ENCODE data around the gene THAP4.
A peak's percentile ranks its signal among the peaks of the same experiment; 100 is the strongest.

THAP4 gene

DNA sequence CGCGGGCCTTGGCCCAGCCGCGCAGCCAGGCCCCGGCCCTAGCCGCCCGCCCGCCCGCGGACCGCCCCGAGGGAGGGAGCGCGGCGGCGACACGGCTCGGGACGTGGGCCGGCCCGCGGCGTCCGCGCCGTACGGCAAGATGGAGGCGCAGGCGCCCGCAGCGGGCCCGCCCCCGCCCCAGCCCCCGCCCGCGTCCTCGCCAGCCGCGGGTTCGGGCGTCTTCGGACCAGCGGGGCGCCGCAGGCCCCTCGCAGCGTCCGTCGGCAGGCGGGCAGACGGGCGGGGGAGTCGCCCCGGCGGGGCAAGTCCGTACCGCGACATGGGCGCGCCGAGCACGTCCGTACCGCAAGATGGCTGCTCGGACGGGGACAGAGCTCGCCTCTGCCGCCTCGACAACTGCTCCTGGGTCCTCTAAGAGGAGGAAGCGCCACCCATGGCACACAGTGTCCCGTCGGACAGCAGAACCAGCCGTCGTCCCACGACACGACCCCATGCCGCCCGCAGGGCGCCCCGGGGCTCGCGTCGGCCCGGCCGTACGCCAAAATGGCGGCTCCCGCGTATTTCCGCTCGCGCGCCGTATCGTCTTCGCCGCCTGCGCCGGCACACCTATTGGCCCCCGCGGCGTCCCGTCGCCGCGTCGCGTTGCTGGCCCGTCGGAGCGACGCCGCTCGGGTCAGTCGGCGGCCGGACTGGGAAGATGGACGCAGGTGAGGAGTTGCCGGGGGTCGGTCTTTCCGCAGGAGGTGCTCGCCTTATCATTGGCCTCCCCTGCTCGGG is at the start of gene THAP4, which contains the start of gene ATG4B:
Gene THAP4, minus strand, starts transcription at position 141 of the 777 bp plus-strand sequence. CDS start 141 bp downstream, outside the sequence.
Gene ATG4B, plus strand, starts transcription at position 676 of the 777 bp plus-strand sequence. Its CDS starts 22 bp downstream, at position 698.
- ATAC-seq (replicated peaks; ENCODE audit: extremely low read depth, poor library complexity, severe bottlenecking) (peak; percentile 67), DNase-seq (ENCODE audit: low spot score in 2 of 2) (peak; percentile 59 to 73)
- Mint-ChIP-seq H3K36me3 (ENCODE audit: insufficient read depth) (peaks cover 15% of the 10 kb centered on the region), H3K4me1 (peaks cover 49% of the 10 kb centered on the region), H3K27ac (ENCODE audit: low read depth) (peak within 1 kb of the TSS; percentile 84), H3K9me3 (no peaks in the 10 kb centered on the region), H3K27me3 (no peaks in the 10 kb centered on the region), H3K4me3 (peak within 1 kb of the TSS; percentile 81)

GRCh38 chr2:241686324-241686649 is 49.3 kb upstream of the THAP4 start:
- Mint-ChIP-seq H3K9me3 (no peaks in the 10 kb centered on the region), H3K4me3 (peak overlapping the region; percentile 87), H3K4me1 (peaks cover 34% of the 10 kb centered on the region), H3K27ac (ENCODE audit: low read depth) (peak overlapping the region; percentile 89), H3K36me3 (ENCODE audit: insufficient read depth) (peaks cover 11% of the 10 kb centered on the region), H3K27me3 (no peaks in the 10 kb centered on the region)
- DNase-seq (ENCODE audit: low spot score in 2 of 2) (no peak), ATAC-seq (replicated peaks; ENCODE audit: extremely low read depth, poor library complexity, severe bottlenecking) (peak; percentile 1)

GRCh38 chr2:241680827-241681599 is 44.1 kb upstream of the THAP4 start:
- H3K9me3 Mint-ChIP-seq = no peaks in the 10 kb centered on the region
- DNase-seq (ENCODE audit: low spot score in 2 of 2) (no peak), ATAC-seq (replicated peaks; ENCODE audit: extremely low read depth, poor library complexity, severe bottlenecking) (no peak)
- no peak overlapping the region for H3K4me3 Mint-ChIP-seq
- peaks cover 12% of the 10 kb centered on the region for H3K36me3 Mint-ChIP-seq (ENCODE audit: insufficient read depth)
- no peaks in the 10 kb centered on the region for H3K27me3 Mint-ChIP-seq
- H3K27ac Mint-ChIP-seq (ENCODE audit: low read depth) = no peak overlapping the region
- peaks cover 11% of the 10 kb centered on the region for H3K4me1 Mint-ChIP-seq

- H3K27ac Mint-ChIP-seq (ENCODE audit: low read depth) = no peak overlapping the region
- no peak overlapping the region for H3K4me3 Mint-ChIP-seq
- ATAC-seq (replicated peaks; ENCODE audit: extremely low read depth, poor library complexity, severe bottlenecking) (no peak), DNase-seq (ENCODE audit: low spot score in 2 of 2) (no peak)
- H3K4me1 Mint-ChIP-seq = peaks cover 8% of the 10 kb centered on the region
- peaks cover 15% of the 10 kb centered on the region for H3K36me3 Mint-ChIP-seq (ENCODE audit: insufficient read depth)
- H3K27me3 Mint-ChIP-seq = no peaks in the 10 kb centered on the region
- no peaks in the 10 kb centered on the region for H3K9me3 Mint-ChIP-seq
Measured at GRCh38 chr2:241680044-241680443, 43.1 kb upstream of the THAP4 start.

GRCh38 chr2:241678784-241679540 is 42.0 kb upstream of the THAP4 start:
- no peak for ATAC-seq (replicated peaks; ENCODE audit: extremely low read depth, poor library complexity, severe bottlenecking)
- Mint-ChIP-seq H3K27me3 (no peaks in the 10 kb centered on the region), H3K4me1 (no peaks in the 10 kb centered on the region), H3K9me3 (no peaks in the 10 kb centered on the region), H3K36me3 (ENCODE audit: insufficient read depth) (peaks cover 15% of the 10 kb centered on the region), H3K4me3 (no peak overlapping the region), H3K27ac (ENCODE audit: low read depth) (no peak overlapping the region)
- no peak for DNase-seq (ENCODE audit: low spot score in 2 of 2)

- DNase-seq (ENCODE audit: low spot score in 2 of 2) (no peak), ATAC-seq (replicated peaks; ENCODE audit: extremely low read depth, poor library complexity, severe bottlenecking) (no peak)
- Mint-ChIP-seq H3K9me3 (no peaks in the 10 kb centered on the region), H3K4me1 (no peaks in the 10 kb centered on the region), H3K4me3 (no peak overlapping the region), H3K27me3 (no peaks in the 10 kb centered on the region), H3K36me3 (ENCODE audit: insufficient read depth) (peaks cover 15% of the 10 kb centered on the region), H3K27ac (ENCODE audit: low read depth) (no peak overlapping the region)
Measured at GRCh38 chr2:241678307-241678706, 41.3 kb upstream of the THAP4 start.

- Mint-ChIP-seq H3K36me3 (ENCODE audit: insufficient read depth) (peaks cover 16% of the 10 kb centered on the region), H3K27ac (ENCODE audit: low read depth) (no peak overlapping the region), H3K4me1 (no peaks in the 10 kb centered on the region), H3K9me3 (no peaks in the 10 kb centered on the region), H3K27me3 (no peaks in the 10 kb centered on the region), H3K4me3 (no peak overlapping the region)
- no peak for ATAC-seq (replicated peaks; ENCODE audit: extremely low read depth, poor library complexity, severe bottlenecking)
- no peak for DNase-seq (ENCODE audit: low spot score in 2 of 2)
Measured at GRCh38 chr2:241677392-241677791, 40.4 kb upstream of the THAP4 start.

GRCh38 chr2:241676665-241677064 is 39.7 kb upstream of the THAP4 start:
- DNase-seq (ENCODE audit: low spot score in 2 of 2) = no peak
- no peak for ATAC-seq (replicated peaks; ENCODE audit: extremely low read depth, poor library complexity, severe bottlenecking)
- H3K36me3 Mint-ChIP-seq (ENCODE audit: insufficient read depth) = peaks cover 16% of the 10 kb centered on the region
- H3K27ac Mint-ChIP-seq (ENCODE audit: low read depth) = no peak overlapping the region
- H3K4me3 Mint-ChIP-seq = no peak overlapping the region
- no peaks in the 10 kb centered on the region for H3K27me3 Mint-ChIP-seq
- no peaks in the 10 kb centered on the region for H3K4me1 Mint-ChIP-seq
- H3K9me3 Mint-ChIP-seq = no peaks in the 10 kb centered on the region

DNA sequence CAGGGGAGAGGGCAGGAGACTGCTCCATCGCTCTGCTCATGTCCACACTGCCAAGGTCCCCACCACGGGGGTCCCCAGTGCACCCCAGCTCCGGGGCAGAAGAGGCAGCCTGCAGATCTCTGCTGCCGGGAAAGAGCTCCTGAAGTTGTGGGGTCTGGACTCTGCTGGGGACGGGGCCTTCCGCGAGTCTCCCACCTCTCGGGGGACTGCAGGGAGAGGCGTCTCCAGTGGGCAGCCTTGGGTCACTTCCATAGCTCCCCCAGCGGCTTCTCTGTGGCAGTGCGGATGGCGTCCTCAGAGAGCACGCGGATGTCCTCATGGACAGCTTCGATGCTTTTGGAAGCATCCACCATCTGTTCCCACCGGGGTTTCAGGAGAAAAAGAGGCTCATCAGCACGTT is 38.9 kb upstream of the THAP4 start:
- H3K27me3 Mint-ChIP-seq = no peaks in the 10 kb centered on the region
- no peaks in the 10 kb centered on the region for H3K9me3 Mint-ChIP-seq
- H3K36me3 Mint-ChIP-seq (ENCODE audit: insufficient read depth) = peaks cover 19% of the 10 kb centered on the region
- ATAC-seq (replicated peaks; ENCODE audit: extremely low read depth, poor library complexity, severe bottlenecking) (no peak), DNase-seq (ENCODE audit: low spot score in 2 of 2) (no peak)
- no peaks in the 10 kb centered on the region for H3K4me1 Mint-ChIP-seq
- no peak overlapping the region for H3K4me3 Mint-ChIP-seq
- no peak overlapping the region for H3K27ac Mint-ChIP-seq (ENCODE audit: low read depth)

DNA sequence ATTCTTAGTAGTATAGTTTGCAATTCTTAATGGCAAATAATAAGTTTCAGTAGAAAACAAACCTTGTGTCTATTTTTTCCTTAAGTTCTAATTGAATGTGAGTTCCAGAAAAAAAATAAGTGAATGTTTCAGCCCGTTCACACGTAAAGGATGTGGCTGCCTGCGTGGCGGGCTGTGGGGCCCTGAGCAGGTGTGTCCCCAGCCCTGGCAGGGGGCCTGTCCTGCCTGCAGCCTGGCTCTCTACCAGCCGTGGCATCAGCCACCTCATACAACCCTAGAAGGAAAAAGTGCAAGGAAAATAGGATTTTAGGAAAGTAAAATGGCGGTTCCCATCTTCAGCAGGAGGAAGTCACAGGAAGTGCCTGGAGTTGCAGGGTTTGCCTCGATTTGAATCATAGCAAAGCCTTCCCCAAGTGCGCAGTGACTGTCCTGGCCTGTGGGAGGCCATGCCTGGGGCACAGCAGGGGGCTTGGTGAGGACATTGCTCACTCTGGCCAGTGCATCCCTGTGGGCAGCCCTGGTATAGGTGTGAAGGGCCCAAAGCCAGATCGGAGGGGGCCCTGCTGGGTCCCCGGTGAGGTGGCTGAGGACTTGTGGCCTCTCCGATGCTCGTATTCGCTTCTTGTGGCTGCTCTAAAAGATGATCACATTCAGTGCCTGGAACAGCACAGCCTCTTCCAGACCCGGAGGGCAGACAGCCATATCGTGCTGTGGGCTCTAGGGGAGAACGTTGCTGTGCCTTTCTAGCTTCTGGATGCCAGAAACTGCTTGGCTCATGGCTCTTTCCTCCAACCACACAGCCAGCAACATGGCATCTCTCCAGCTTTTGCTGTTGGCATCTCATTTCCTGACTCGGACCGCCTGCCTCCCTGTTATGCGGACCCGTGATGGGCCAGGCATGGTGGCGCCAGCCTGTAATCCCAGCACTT is 37.1 kb upstream of the THAP4 start:
- Mint-ChIP-seq H3K27me3 (no peaks in the 10 kb centered on the region), H3K36me3 (ENCODE audit: insufficient read depth) (peaks cover 15% of the 10 kb centered on the region), H3K27ac (ENCODE audit: low read depth) (peak overlapping the region; percentile 36), H3K9me3 (no peaks in the 10 kb centered on the region), H3K4me3 (no peak overlapping the region), H3K4me1 (no peaks in the 10 kb centered on the region)
- DNase-seq (ENCODE audit: low spot score in 2 of 2) (no peak), ATAC-seq (replicated peaks; ENCODE audit: extremely low read depth, poor library complexity, severe bottlenecking) (no peak)

DNA sequence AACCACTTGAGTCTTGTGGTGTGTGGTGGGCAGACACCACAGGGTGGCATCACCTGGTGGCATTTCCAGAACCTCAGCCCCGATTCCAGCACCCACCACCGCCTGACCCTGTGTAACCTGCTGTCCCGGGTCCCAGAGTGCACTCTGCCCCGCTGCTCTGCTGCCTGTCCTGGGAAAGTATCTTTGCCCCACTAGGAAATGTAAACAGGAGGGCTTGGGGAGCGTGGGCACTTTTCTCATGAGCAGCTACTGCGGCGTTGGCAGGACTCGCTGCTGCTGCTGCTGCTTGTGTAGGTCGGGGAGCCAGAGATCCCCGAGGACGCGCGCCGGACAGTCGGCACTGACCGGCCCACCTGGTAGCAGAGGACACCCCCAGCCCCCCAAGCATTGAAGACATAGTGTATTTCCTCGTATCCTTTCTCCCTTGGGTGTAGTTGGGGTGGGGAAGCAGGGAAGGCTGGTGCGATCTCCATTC is 36.3 kb upstream of the THAP4 start:
- Mint-ChIP-seq H3K4me1 (no peaks in the 10 kb centered on the region), H3K9me3 (no peaks in the 10 kb centered on the region), H3K27me3 (no peaks in the 10 kb centered on the region), H3K27ac (ENCODE audit: low read depth) (no peak overlapping the region), H3K4me3 (no peak overlapping the region), H3K36me3 (ENCODE audit: insufficient read depth) (peaks cover 21% of the 10 kb centered on the region)
- DNase-seq (ENCODE audit: low spot score in 2 of 2) = no peak
- no peak for ATAC-seq (replicated peaks; ENCODE audit: extremely low read depth, poor library complexity, severe bottlenecking)
